GM12801 (cell line): ENCODE data around the gene TAS1R1.

Source experiments
- CTCF ChIP-seq: IDR thresholded peaks from one replicate; pipeline ENCODE4 v1.5.1; 2011; ENCODE audit warnings: control low read depth; ENCODE audit not compliant: insufficient read length; ENCODE audit errors: extremely low read depth

Gene TAS1R1

GRCh38 chr1:6554907-6555778, at the start of gene TAS1R1:
Gene TAS1R1, plus strand, starts transcription at chr1:6555307. Its CDS starts 67 bp downstream, at chr1:6555374.
- TF ChIP-seq CTCF: no peak

- no peak for TF ChIP-seq CTCF
These were observed 49.5 kb upstream of the TAS1R1 start for GRCh38 chr1:6505367-6506209.

GRCh38 chr1:6506210-6507036, 48.7 kb upstream of the TAS1R1 start:
- TF ChIP-seq CTCF: no peak

- TF ChIP-seq CTCF: no peak
These were observed 48.1 kb upstream of the TAS1R1 start for GRCh38 chr1:6507037-6507428.

- no peak for TF ChIP-seq CTCF
These were observed 47.6 kb upstream of the TAS1R1 start for GRCh38 chr1:6507461-6507911.

GRCh38 chr1:6508154-6508815, 46.8 kb upstream of the TAS1R1 start:
- no peak for TF ChIP-seq CTCF
